ENCODE results near the gene WDR36. TPM values are rescaled to one million over a fixed set of nuclear protein-coding genes. Genes with fewer than 3 reads are reported as not detected.

WDR36 gene
- total RNA-seq, 1 experiment from 2014 or later: 52.3 TPM

DNA sequence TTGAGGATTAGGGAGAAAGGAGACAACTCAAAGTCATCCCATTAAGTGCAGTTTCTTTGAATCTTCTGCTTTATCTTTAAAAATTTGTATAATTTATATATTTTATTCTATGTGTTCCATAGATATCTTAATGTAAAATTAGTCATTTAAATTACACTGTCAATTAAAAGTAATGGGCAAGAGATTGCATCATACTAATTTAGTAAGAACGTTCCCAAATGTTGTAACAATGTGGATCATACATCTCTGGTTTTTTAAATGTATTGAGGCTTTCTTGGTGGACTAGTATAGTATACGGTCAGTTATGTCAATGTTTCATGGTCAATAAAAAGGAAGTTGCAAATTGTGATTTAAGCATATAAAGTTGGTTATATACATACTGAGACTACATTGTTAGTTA is 14.5 kb upstream of the WDR36 start:
- ChIA-PET POLR2A (interaction anchor here (0.7 to 5.8 kb wide), 3 partner anchors 15 to 222 kb away, joined by 3 to 31 read pairs (median 3); partner anchors contain the start of gene WDR36), CTCF (no interaction called here)
- Mint-ChIP-seq H3K27me3 (ENCODE audit: insufficient read depth, unreplicated experiment) (no peaks in the 10 kb centered on the region), H3K9me3 (ENCODE audit: unreplicated experiment) (no peaks in the 10 kb centered on the region), H3K4me1 (ENCODE audit: insufficient read depth, unreplicated experiment) (peaks cover 23% of the 10 kb centered on the region), H3K36me3 (ENCODE audit: insufficient read depth, unreplicated experiment) (no peaks in the 10 kb centered on the region), H3K4me3 (ENCODE audit: unreplicated experiment) (no peak overlapping the region), H3K27ac (ENCODE audit: low read depth, unreplicated experiment) (no peak overlapping the region)
- BruUV-seq (replicated peaks): no TSS peak
- no peak for DNase-seq (ENCODE audit: unreplicated experiment)
- intact Hi-C loops (cut with micrococcal nuclease): no loop called here
- TF ChIP-seq, protein P1, sequence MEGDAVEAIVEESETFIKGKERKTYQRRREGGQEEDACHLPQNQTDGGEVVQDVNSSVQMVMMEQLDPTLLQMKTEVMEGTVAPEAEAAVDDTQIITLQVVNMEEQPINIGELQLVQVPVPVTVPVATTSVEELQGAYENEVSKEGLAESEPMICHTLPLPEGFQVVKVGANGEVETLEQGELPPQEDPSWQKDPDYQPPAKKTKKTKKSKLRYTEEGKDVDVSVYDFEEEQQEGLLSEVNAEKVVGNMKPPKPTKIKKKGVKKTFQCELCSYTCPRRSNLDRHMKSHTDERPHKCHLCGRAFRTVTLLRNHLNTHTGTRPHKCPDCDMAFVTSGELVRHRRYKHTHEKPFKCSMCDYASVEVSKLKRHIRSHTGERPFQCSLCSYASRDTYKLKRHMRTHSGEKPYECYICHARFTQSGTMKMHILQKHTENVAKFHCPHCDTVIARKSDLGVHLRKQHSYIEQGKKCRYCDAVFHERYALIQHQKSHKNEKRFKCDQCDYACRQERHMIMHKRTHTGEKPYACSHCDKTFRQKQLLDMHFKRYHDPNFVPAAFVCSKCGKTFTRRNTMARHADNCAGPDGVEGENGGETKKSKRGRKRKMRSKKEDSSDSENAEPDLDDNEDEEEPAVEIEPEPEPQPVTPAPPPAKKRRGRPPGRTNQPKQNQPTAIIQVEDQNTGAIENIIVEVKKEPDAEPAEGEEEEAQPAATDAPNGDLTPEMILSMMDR (IDR thresholded peaks at IDR 0.05; ENCODE audit: unreplicated experiment): no peak

DNA sequence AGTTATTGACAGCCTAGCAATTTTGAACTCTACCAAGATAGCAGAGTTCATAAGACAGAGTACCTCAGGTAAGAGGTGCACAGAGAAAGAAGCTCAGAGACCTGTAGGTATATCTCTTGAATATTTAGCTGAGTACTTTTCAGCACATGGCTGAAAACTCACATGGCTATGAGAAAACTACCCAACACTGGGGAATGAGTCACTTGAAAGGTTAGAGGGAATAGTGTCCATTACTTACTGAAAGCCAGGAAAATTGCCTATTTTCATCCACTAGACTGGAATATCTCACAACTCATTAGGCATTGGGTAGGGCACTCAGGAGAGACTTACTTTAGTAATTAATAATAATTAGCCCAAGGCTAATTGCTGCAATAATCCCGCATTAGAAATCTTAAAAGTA is 12.3 kb upstream of the WDR36 start:
- POLR2A ChIA-PET: interaction anchor here (0.6 to 2.2 kb wide), 4 partner anchors 12 to 340 kb away, joined by 3 to 7 read pairs (median 4); partner anchors contain the start of genes SLC25A46 and WDR36
- Mint-ChIP-seq H3K9me3 (ENCODE audit: unreplicated experiment) (no peaks in the 10 kb centered on the region), H3K27me3 (ENCODE audit: insufficient read depth, unreplicated experiment) (no peaks in the 10 kb centered on the region), H3K4me3 (ENCODE audit: unreplicated experiment) (no peak overlapping the region), H3K36me3 (ENCODE audit: insufficient read depth, unreplicated experiment) (no peaks in the 10 kb centered on the region), H3K4me1 (ENCODE audit: insufficient read depth, unreplicated experiment) (peaks cover 15% of the 10 kb centered on the region), H3K27ac (ENCODE audit: low read depth, unreplicated experiment) (no peak overlapping the region)
- no peak for DNase-seq (ENCODE audit: unreplicated experiment)
- no TSS peak for BruUV-seq (replicated peaks)
- TF ChIP-seq, protein P1 (IDR thresholded peaks at IDR 0.05; ENCODE audit: unreplicated experiment): no peak
- CTCF ChIA-PET: no interaction called here
- intact Hi-C loops (cut with micrococcal nuclease): no loop called here

DNA sequence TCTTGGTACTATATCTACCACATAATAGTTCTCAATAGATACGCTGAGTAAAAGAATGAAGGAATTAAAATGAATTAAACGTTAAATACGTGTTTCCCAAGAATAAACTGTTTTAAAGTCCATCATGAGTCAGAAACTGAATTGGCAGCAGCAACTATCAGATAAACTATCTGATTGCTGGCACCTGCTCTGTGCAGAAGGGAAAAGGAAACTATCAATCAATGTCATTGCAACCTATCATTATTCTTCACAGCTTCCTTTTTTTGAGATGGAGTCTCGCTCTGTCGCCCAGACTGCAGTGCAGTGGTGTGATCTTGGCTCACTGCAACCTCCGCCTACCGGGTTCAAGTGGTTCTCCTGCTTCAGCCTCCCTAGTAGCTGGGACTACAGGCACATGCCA is 8.8 kb upstream of the WDR36 start:
- no peak for DNase-seq (ENCODE audit: unreplicated experiment)
- H3K4me3 Mint-ChIP-seq (ENCODE audit: unreplicated experiment): no peak overlapping the region
- no TSS peak for BruUV-seq (replicated peaks)
- no peaks in the 10 kb centered on the region for H3K27me3 Mint-ChIP-seq (ENCODE audit: insufficient read depth, unreplicated experiment)
- CTCF ChIA-PET: interaction anchor here (1.4 kb wide), 1 partner anchor 8 kb away, joined by 10 read pairs; no protein-coding TSS in a partner anchor
- H3K36me3 Mint-ChIP-seq (ENCODE audit: insufficient read depth, unreplicated experiment): no peaks in the 10 kb centered on the region
- TF ChIP-seq, protein P1 (IDR thresholded peaks at IDR 0.05; ENCODE audit: unreplicated experiment): no peak
- no peaks in the 10 kb centered on the region for H3K4me1 Mint-ChIP-seq (ENCODE audit: insufficient read depth, unreplicated experiment)
- no peaks in the 10 kb centered on the region for H3K9me3 Mint-ChIP-seq (ENCODE audit: unreplicated experiment)
- intact Hi-C loops (cut with micrococcal nuclease): no loop called here
- no peak overlapping the region for H3K27ac Mint-ChIP-seq (ENCODE audit: low read depth, unreplicated experiment)
- POLR2A ChIA-PET: interaction anchor here (0.6 to 1.2 kb wide), 2 partner anchors 10 to 187 kb away, joined by 3 read pairs; no protein-coding TSS in a partner anchor

DNA sequence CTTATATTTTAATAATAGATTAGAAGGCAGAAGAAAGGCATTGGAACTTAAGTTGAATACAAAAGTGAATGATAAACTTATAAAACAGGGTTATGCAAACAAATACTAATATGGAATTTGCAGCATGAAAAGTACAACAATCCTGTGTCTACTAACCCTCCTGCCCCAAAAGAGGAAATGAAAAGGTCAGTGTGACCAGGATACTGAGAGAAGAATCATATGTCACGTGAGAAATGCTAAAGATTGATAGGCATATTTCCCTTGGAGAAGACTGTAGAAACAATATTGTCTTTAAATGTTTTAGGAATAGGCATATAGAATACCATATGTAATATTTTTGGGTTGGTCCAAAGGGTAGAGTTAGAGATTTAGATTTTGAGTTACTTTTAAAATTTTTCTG is 3.8 kb downstream of the WDR36 start:
- Mint-ChIP-seq H3K4me1 (ENCODE audit: insufficient read depth, unreplicated experiment) (peaks cover 22% of the 10 kb centered on the region), H3K4me3 (ENCODE audit: unreplicated experiment) (no peak overlapping the region), H3K27ac (ENCODE audit: low read depth, unreplicated experiment) (no peak overlapping the region), H3K36me3 (ENCODE audit: insufficient read depth, unreplicated experiment) (peaks cover 44% of the 10 kb centered on the region), H3K27me3 (ENCODE audit: insufficient read depth, unreplicated experiment) (no peaks in the 10 kb centered on the region), H3K9me3 (ENCODE audit: unreplicated experiment) (no peaks in the 10 kb centered on the region)
- CTCF ChIA-PET: no interaction called here
- POLR2A ChIA-PET: no interaction called here
- no TSS peak for BruUV-seq (replicated peaks)
- DNase-seq (ENCODE audit: unreplicated experiment): no peak
- TF ChIP-seq, protein P1 (IDR thresholded peaks at IDR 0.05; ENCODE audit: unreplicated experiment): no peak
- intact Hi-C loops (cut with micrococcal nuclease): no loop called here

Data from MCF 10A (cell line).